A549 (cell line): ENCODE data around the gene SCYGR1.

Experiments used
- EP300 ChIP-seq, 2 experiments: fragments of >200 bp; sonication (Bioruptor Twin); formaldehyde crosslinking; IDR thresholded peaks; 2 replicates in 1 of 2; 3 replicates in 1 of 2; pipeline ENCODE4 v1.6.1; 2016 to 2017
- FOSL2 ChIP-seq, 2 experiments: fragments of 450-650 bp in 1 of 2; fragments of >200 bp in 1 of 2; sonication (Bioruptor Twin) in 1 of 2; formaldehyde crosslinking; IDR thresholded peaks; 2 replicates each; pipeline versions ENCODE4 v1.5.0 to v1.6.1; 2016 to 2020; ENCODE audit warnings: mild to moderate bottlenecking in 1 of 2, moderate library complexity in 1 of 2
- SMC3 ChIP-seq: fragments of >200 bp; sonication (Bioruptor Twin); formaldehyde crosslinking; IDR thresholded peaks from 3 replicates; pipeline ENCODE4 v1.6.1; 2018; ENCODE audit warnings: inconsistent platforms
- TF ChIP-seq, protein P1 (sequence below): fragments of >200 bp; sonication (Bioruptor Twin); formaldehyde crosslinking; IDR thresholded peaks from 3 replicates; pipeline ENCODE4 v1.5.1; 2016

DNA sequence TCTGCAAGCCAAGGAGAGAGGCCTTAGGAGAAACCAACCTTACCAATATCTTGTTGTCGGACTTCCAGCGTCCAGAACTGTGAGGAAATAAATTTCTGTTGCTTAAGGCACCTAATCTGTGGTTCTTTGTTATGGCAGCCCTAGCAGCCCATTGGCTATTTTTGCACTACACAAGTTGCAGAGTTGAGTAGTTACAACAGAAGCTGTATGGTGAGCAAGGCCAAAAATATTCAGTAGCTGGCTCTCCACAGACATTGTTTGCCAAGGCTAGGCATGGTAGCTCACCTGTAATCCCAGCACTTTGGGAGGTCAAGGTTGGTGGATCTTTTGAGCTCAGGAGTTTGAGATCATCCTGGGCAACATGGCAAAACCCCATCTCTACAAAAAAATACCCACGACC, 27.1 kb upstream of the SCYGR1 start:
- TF ChIP-seq SMC3 = no peak
- TF ChIP-seq, protein P1, sequence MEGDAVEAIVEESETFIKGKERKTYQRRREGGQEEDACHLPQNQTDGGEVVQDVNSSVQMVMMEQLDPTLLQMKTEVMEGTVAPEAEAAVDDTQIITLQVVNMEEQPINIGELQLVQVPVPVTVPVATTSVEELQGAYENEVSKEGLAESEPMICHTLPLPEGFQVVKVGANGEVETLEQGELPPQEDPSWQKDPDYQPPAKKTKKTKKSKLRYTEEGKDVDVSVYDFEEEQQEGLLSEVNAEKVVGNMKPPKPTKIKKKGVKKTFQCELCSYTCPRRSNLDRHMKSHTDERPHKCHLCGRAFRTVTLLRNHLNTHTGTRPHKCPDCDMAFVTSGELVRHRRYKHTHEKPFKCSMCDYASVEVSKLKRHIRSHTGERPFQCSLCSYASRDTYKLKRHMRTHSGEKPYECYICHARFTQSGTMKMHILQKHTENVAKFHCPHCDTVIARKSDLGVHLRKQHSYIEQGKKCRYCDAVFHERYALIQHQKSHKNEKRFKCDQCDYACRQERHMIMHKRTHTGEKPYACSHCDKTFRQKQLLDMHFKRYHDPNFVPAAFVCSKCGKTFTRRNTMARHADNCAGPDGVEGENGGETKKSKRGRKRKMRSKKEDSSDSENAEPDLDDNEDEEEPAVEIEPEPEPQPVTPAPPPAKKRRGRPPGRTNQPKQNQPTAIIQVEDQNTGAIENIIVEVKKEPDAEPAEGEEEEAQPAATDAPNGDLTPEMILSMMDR = no peak
- no peak for TF ChIP-seq FOSL2 (IDR thresholded peaks at IDR 0.05)
- peak; percentile 33; the same call in 1 of the 2 replicates for TF ChIP-seq FOSL2 (CRISPR knock-in tag; IDR thresholded peaks at IDR 0.05)
- no peak for TF ChIP-seq EP300 (IDR thresholded peaks at IDR 0.05)
